T-helper 2 cell treated with Interferon-gamma antibody and Interleukin-4, amounts not matched to agents 5 μg/mL and 100 μg/mL, for 36 hours (primary cell): ENCODE results near the gene AFAP1L2.

Experiments
- DNase-seq: peaks from one replicate; pipeline ENCODE4 v3.0.0; 2021; ENCODE audit warnings: low spot score
- H3K27ac Mint-ChIP-seq: one replicate; pipeline ENCODE4 v1.8.0; 2021; ENCODE audit warnings: mild to moderate bottlenecking, mixed read lengths
- H3K27me3 Mint-ChIP-seq: one replicate; pipeline ENCODE4 v1.8.0; 2021; ENCODE audit warnings: low read depth, mixed read lengths
- H3K36me3 Mint-ChIP-seq: one replicate; pipeline ENCODE4 v1.8.0; 2021; ENCODE audit warnings: low read depth, mixed read lengths
- H3K4me1 Mint-ChIP-seq: one replicate; pipeline ENCODE4 v1.8.0; 2021; ENCODE audit warnings: low read depth, mixed read lengths
- H3K4me3 Mint-ChIP-seq: one replicate; pipeline ENCODE4 v1.8.0; 2022; ENCODE audit warnings: mild to moderate bottlenecking, moderate library complexity, mixed read lengths
- H3K9me3 Mint-ChIP-seq: one replicate; pipeline ENCODE4 v1.8.0; 2021; ENCODE audit warnings: mixed read lengths

AFAP1L2 gene

DNA sequence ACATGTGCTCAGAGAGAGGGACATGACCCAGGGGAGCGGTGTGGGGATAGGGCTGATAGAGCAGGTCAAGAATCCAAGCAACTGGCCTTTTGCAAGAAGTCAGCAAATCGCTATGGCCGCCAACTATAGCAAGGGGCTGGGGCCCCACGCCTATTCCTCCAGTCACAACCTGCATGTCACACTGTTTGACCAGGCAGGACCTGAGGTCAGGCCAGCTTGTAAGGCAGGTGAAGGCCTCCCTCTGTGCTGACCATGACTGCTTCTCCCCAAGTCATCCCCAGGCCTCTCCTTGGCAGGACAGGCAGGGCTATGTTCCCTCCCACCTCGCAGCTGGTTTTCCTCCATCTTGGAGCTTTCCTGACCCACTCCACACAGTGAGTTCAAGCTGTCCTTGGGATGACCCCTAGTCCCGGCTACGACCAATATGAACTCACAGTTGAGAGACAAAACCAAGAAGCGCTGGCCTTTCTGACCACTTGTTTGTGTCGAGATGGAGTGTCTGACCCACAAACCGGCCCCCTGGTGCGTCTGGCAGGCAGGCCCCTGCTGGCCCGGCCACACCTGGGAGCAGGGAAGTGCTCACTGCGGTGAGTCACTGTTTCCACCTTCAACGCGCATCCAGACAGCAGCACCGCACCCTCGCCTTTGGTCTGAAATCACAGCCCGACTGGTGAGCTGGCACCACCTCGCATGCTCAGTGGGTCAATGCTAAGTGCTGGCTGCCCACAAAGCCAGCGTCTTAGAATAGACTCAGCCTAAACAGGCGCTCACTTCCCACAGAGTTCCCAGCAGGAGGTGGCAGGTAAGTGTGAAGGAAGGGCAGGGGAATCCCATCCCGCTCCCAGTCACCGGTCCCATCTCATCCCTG lies 83.8 kb downstream of the AFAP1L2 start:
- H3K27ac Mint-ChIP-seq = no peak overlapping the region

GRCh38 chr10:114319406-114320248 lies 84.7 kb downstream of the AFAP1L2 start:
- H3K4me3 Mint-ChIP-seq = no peak overlapping the region
- no peaks in the 10 kb centered on the region for H3K9me3 Mint-ChIP-seq
- DNase-seq = no peak
- H3K27ac Mint-ChIP-seq = no peak overlapping the region
- no peaks in the 10 kb centered on the region for H3K36me3 Mint-ChIP-seq
- H3K27me3 Mint-ChIP-seq = no peaks in the 10 kb centered on the region
- H3K4me1 Mint-ChIP-seq = no peaks in the 10 kb centered on the region

More for the DNA sequence above, 83.8 kb downstream of the AFAP1L2 start:
- no peak for DNase-seq
- Mint-ChIP-seq H3K4me1 (no peaks in the 10 kb centered on the region), H3K36me3 (no peaks in the 10 kb centered on the region), H3K27me3 (no peaks in the 10 kb centered on the region), H3K4me3 (no peak overlapping the region), H3K9me3 (no peaks in the 10 kb centered on the region)

DNA sequence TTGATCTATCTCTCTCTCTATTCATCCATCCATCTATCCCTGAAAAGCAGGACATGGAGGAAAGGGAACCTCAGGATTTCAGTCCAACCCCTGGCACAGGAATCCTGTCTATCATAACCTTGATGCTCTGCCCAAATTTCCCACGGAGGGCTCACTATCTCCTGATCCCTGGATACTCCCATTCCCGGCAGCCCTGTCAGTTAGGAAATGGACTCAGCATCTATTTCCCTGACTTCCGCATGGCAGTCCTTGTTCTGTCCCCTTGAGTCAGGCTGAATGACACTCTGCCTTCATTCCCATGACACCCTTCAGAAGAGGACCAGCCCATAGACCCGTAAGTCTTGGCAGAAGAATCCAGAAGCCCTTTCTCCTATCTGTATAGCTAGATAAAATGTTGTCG lies 87.6 kb downstream of the AFAP1L2 start:
- H3K27ac Mint-ChIP-seq = no peak overlapping the region
- no peaks in the 10 kb centered on the region for H3K4me1 Mint-ChIP-seq
- H3K27me3 Mint-ChIP-seq = no peaks in the 10 kb centered on the region
- no peak for DNase-seq
- H3K9me3 Mint-ChIP-seq = no peaks in the 10 kb centered on the region
- H3K4me3 Mint-ChIP-seq = no peak overlapping the region
- H3K36me3 Mint-ChIP-seq = no peaks in the 10 kb centered on the region

- H3K27ac Mint-ChIP-seq = no peak overlapping the region
- H3K27me3 Mint-ChIP-seq = no peaks in the 10 kb centered on the region
- no peak for DNase-seq
- H3K36me3 Mint-ChIP-seq = no peaks in the 10 kb centered on the region
- H3K4me3 Mint-ChIP-seq = no peak overlapping the region
- no peaks in the 10 kb centered on the region for H3K9me3 Mint-ChIP-seq
- H3K4me1 Mint-ChIP-seq = no peaks in the 10 kb centered on the region
These were observed 88.5 kb downstream of the AFAP1L2 start for GRCh38 chr10:114315566-114316420.

DNA sequence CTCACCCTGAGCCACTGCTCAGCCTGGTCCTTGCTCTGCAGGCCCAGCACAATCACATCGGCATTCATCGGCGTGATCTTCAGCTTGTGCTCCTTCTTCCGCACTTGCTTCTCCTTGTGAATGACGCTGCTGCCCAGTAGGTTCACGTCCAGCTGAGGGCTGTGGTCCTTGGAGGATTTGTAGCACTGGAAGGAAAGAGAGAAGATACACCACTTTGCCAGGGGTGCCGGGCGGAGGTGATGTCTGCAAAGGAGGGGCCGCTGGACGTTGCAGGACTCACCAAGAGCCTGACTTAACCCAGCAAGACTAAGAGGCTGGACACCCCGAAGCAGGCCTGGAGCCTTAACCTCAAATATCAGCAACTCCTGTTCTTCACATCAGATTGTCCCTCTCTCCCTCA lies 90.4 kb downstream of the AFAP1L2 start:
- Mint-ChIP-seq H3K9me3 (no peaks in the 10 kb centered on the region), H3K4me1 (no peaks in the 10 kb centered on the region), H3K27ac (no peak overlapping the region), H3K27me3 (no peaks in the 10 kb centered on the region), H3K36me3 (no peaks in the 10 kb centered on the region), H3K4me3 (no peak overlapping the region)
- no peak for DNase-seq

- Mint-ChIP-seq H3K4me1 (no peaks in the 10 kb centered on the region), H3K27ac (no peak overlapping the region), H3K9me3 (no peaks in the 10 kb centered on the region), H3K36me3 (no peaks in the 10 kb centered on the region), H3K27me3 (no peaks in the 10 kb centered on the region), H3K4me3 (no peak overlapping the region)
- DNase-seq = no peak
These were observed 91.2 kb downstream of the AFAP1L2 start for GRCh38 chr10:114313139-114313538.

DNA sequence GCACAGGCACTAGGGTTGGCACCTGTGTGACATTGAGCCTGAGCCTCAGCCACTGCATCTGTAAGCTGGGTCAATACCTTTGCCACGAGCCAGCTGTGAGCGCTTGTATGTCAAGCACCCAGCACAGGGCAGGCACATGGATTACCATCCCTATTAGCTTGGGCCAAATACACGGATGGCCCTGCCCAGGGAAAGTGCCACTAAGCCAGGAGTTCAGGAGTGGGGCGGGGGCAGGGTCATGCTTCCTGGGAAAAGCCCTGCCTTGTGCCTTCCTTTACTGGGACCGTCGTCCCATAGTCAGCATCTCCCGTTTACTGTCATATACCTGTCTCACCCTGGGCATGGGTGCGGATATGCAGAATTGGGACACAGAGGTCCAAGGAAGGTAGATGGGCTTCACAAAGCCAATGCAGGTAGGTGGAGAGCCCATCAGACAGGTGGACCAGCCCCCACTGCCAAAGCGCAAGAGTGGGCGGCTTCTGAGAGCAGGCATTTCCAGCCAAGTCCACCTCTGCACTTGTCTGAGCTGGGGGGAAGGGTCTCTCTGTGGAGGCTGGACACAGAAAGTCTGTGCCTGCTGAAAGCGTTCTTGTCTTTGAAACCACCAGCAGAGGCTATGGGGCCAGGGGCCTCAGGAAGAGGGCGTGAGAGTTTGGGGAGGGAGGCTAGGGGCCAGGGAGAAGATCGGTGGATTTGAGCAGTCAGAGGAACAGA lies 92.6 kb downstream of the AFAP1L2 start:
- H3K27me3 Mint-ChIP-seq = no peaks in the 10 kb centered on the region
- no peak overlapping the region for H3K4me3 Mint-ChIP-seq
- no peaks in the 10 kb centered on the region for H3K4me1 Mint-ChIP-seq
- no peak for DNase-seq
- no peaks in the 10 kb centered on the region for H3K9me3 Mint-ChIP-seq
- no peaks in the 10 kb centered on the region for H3K36me3 Mint-ChIP-seq
- H3K27ac Mint-ChIP-seq = no peak overlapping the region

- no peaks in the 10 kb centered on the region for H3K27me3 Mint-ChIP-seq
- H3K4me1 Mint-ChIP-seq = no peaks in the 10 kb centered on the region
- DNase-seq = no peak
- H3K27ac Mint-ChIP-seq = no peak overlapping the region
- H3K4me3 Mint-ChIP-seq = no peak overlapping the region
- H3K9me3 Mint-ChIP-seq = no peaks in the 10 kb centered on the region
- H3K36me3 Mint-ChIP-seq = no peaks in the 10 kb centered on the region
These were observed 93.3 kb downstream of the AFAP1L2 start for GRCh38 chr10:114311023-114311422.

GRCh38 chr10:114310346-114310745 lies 94.0 kb downstream of the AFAP1L2 start:
- Mint-ChIP-seq H3K27me3 (no peaks in the 10 kb centered on the region), H3K9me3 (no peaks in the 10 kb centered on the region), H3K36me3 (no peaks in the 10 kb centered on the region), H3K4me3 (no peak overlapping the region), H3K4me1 (no peaks in the 10 kb centered on the region), H3K27ac (no peak overlapping the region)
- no peak for DNase-seq

DNA sequence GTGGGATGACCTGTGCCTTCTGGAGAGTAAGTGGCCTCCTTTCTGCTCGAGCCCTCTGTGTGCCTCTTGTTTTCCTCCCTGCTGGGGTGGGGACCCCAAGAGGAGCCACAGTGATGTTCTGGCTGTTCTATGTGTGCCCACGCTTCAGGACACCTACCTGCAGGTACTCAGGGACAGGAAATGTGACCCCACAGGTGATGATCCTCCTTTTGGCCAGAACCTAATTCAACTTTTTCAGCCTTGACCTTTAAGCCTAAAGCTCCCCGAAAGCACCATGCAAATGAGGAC lies 95.0 kb downstream of the AFAP1L2 start:
- H3K27ac Mint-ChIP-seq = no peak overlapping the region
- no peak for DNase-seq
- H3K36me3 Mint-ChIP-seq = no peaks in the 10 kb centered on the region
- peaks cover 2% of the 10 kb centered on the region for H3K4me1 Mint-ChIP-seq
- H3K9me3 Mint-ChIP-seq = no peaks in the 10 kb centered on the region
- no peak overlapping the region for H3K4me3 Mint-ChIP-seq
- H3K27me3 Mint-ChIP-seq = no peaks in the 10 kb centered on the region

DNA sequence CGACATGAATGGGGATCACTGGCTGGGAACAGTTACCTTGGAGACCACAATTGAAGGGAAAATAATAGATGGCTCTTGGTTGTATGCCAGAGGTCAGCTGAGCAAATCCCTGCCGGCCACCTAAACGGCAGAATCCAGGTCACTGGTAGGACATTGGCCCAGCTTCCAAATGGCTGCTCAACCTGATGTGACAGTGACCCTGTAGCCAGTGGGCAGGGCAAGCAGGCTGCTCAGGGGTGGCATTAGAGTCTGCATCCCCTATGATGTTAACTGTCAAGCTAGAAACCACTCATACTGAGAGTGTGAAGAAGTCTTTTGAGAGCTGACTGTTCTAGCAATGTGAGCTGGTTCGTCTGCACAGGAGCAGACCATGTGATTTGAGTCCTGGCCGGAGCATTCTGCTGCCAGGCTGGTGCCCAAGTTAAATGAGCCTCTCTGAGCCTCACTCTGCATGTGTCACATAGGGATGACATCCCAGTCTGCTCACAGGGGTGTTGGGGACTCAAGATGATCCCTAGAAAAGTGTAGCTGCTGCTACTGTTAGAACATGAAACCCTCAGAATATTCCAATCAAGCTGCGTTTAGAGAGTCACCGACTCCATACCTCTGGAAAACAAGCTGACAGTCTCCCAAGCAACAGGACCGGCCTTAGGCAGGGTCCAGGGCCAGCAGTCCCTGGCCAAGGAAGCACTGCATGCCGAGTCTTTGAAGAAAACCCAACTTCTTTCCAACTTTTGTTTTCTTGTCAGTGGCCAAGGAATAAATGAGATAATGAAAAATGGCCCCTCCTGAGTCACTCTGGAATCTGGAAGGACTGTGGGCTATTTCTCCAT lies 95.6 kb downstream of the AFAP1L2 start:
- Mint-ChIP-seq H3K27ac (no peak overlapping the region), H3K36me3 (no peaks in the 10 kb centered on the region), H3K9me3 (no peaks in the 10 kb centered on the region), H3K27me3 (no peaks in the 10 kb centered on the region), H3K4me3 (no peak overlapping the region), H3K4me1 (peaks cover 8% of the 10 kb centered on the region)
- DNase-seq = no peak

DNA sequence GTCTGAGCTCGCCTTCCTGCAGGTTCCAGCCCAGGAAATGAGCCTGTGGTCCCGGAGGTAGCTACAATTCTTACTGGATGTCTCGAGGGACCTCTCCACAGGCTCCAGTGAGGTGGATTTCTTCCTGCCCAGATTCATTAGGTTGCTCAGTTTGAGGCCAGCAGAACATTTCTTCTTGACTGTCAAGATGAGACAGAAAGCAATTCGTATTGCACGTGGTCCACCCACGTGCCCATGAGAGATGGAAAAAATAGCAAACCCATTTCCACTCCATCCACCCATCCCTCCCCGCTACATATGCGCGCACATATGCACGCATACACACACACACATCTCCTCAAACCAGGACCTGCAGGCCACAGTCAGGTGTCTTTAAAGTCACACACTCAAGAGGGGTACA lies 96.6 kb downstream of the AFAP1L2 start:
- no peak overlapping the region for H3K27ac Mint-ChIP-seq

More for the DNA sequence above, 96.6 kb downstream of the AFAP1L2 start:
- Mint-ChIP-seq H3K27me3 (no peaks in the 10 kb centered on the region), H3K9me3 (no peaks in the 10 kb centered on the region), H3K4me3 (no peak overlapping the region), H3K4me1 (peaks cover 10% of the 10 kb centered on the region), H3K36me3 (no peaks in the 10 kb centered on the region)
- DNase-seq = no peak
